Endothelial cell of umbilical vein (primary cell): ENCODE data around the gene TMEM266. TPM values are rescaled to one million over a fixed set of nuclear protein-coding genes. Genes with fewer than 3 reads are reported as not detected.

Experiments
- BruUV-seq: library from RNA; stranded (reverse); fragments of 400-500 nt; replicated peaks from 2 replicates; lab custom pipeline; 2021; lab: Mats Ljungman, UMichigan
- CTCF ChIA-PET: fragments of 300-600, 350-600 bp; sonication (Branson Sonifier 250); formaldehyde crosslinking; loops from one replicate; lab custom pipeline; 2021; ENCODE audit warnings: antibody characterized with exemption, inconsistent platforms; lab: Charles Lee
- POLR2A ChIA-PET: fragments of 300-600, 350-600 bp; sonication (Branson Sonifier 250); formaldehyde crosslinking; loops from one replicate; lab custom pipeline; 2021; ENCODE audit warnings: antibody characterized with exemption, inconsistent platforms; lab: Charles Lee
- DNase-seq: peaks from one replicate; pipeline ENCODE4 v3.0.0-alpha.2; 2011; ENCODE audit warnings: low read depth, low spot score
- FAIRE-seq: peaks from 2 replicates; lab custom pipeline; 2011; peaks lifted over from hg19 to GRCh38; lab: Jason Lieb, UNC
- H2AFZ ChIP-seq: 2 replicates; pipeline ENCODE4 v1.6.0; 2012; ENCODE audit warnings: low read depth, low read length, control low read depth, inconsistent platforms
- H3K27ac ChIP-seq: 2 replicates; pipeline ENCODE4 v1.5.1; 2011; ENCODE audit warnings: low read depth, mild to moderate bottlenecking, control low read depth, low read length, moderate library complexity; ENCODE audit not compliant: insufficient read depth
- H3K27me3 ChIP-seq, 2 experiments: 2 replicates each; pipeline versions ENCODE4 v1.6.0 to v1.6.1; 2011; ENCODE audit warnings: low read length in 2 of 2, mixed read lengths in 1 of 2; ENCODE audit not compliant: control insufficient read depth in 2 of 2, insufficient read depth in 2 of 2
- H3K36me3 ChIP-seq, 2 experiments: 2 replicates in 1 of 2; 3 replicates in 1 of 2; pipeline ENCODE4 v1.5.1; 2011; ENCODE audit warnings: low read length in 2 of 2, mild to moderate bottlenecking in 1 of 2, moderate library complexity in 1 of 2; ENCODE audit not compliant: control insufficient read depth in 2 of 2, insufficient read depth in 2 of 2; ENCODE audit errors: extremely low read depth in 1 of 2
- H3K4me1 ChIP-seq: 3 replicates; pipeline ENCODE4 v1.5.1; 2011; ENCODE audit warnings: mild to moderate bottlenecking, low read length; ENCODE audit not compliant: control insufficient read depth, insufficient read depth; ENCODE audit errors: extremely low read depth
- H3K4me2 ChIP-seq: 2 replicates; pipeline ENCODE4 v1.6.1; 2011; ENCODE audit warnings: low read length, control low read depth, mixed read lengths; ENCODE audit not compliant: insufficient read depth
- H3K4me3 ChIP-seq, 3 experiments: fragments of 200-600 bp in 1 of 3; sonication (generic), shearing (Covaris generic) in 1 of 3; replicated peaks in 1 of 3; 2 replicates each; pipeline ENCODE4 v1.5.1; 2011 to 2016; ENCODE audit warnings: control low read depth in 3 of 3, low read length in 3 of 3, mild to moderate bottlenecking in 2 of 3, inconsistent platforms in 1 of 3, low read depth in 1 of 3, moderate library complexity in 1 of 3; ENCODE audit not compliant: insufficient read depth in 1 of 3
- H3K79me2 ChIP-seq: 2 replicates; pipeline ENCODE4 v1.6.0; 2012; ENCODE audit warnings: low read length, inconsistent platforms; ENCODE audit not compliant: control insufficient read depth, insufficient read depth
- H3K9ac ChIP-seq: replicated peaks from 2 replicates; pipeline ENCODE3; 2011; ENCODE audit warnings: low read length, control low read depth; ENCODE audit not compliant: insufficient read depth; ENCODE audit errors: extremely low read depth
- H3K9me1 ChIP-seq: replicated peaks from 3 replicates; pipeline ENCODE4 v1.6.0; 2011; ENCODE audit warnings: mild to moderate bottlenecking, low read length; ENCODE audit not compliant: control insufficient read depth, insufficient read depth; ENCODE audit errors: extremely low read depth
- H3K9me3 ChIP-seq: replicated peaks from 2 replicates; pipeline ENCODE4 v1.5.1; 2012; ENCODE audit warnings: low read length, inconsistent platforms; ENCODE audit not compliant: control insufficient read depth, insufficient read depth
- H4K20me1 ChIP-seq: replicated peaks from 2 replicates; pipeline ENCODE3; 2011; ENCODE audit warnings: mild to moderate bottlenecking, low read length; ENCODE audit not compliant: control insufficient read depth, insufficient read depth; ENCODE audit errors: extremely low read depth
- EZH2 ChIP-seq: IDR thresholded peaks from 2 replicates; pipeline ENCODE4 v1.6.1; 2012; ENCODE audit warnings: borderline replicate concordance, low read depth, mild to moderate bottlenecking, moderate library complexity, low read length, inconsistent platforms; ENCODE audit not compliant: severe bottlenecking
- FOS ChIP-seq: IDR thresholded peaks from 2 replicates; pipeline ENCODE4 v1.6.1; 2011; ENCODE audit warnings: mild to moderate bottlenecking, low read length, moderate library complexity, borderline replicate concordance; ENCODE audit not compliant: insufficient read depth
- GATA2 ChIP-seq: IDR thresholded peaks from 2 replicates; pipeline ENCODE4 v1.7.0; 2011; ENCODE audit warnings: low read depth, mild to moderate bottlenecking, moderate library complexity, mixed read lengths, low read length; ENCODE audit not compliant: insufficient read length, insufficient read depth
- JUN ChIP-seq: IDR thresholded peaks from 2 replicates; pipeline ENCODE4 v1.6.1; 2011; ENCODE audit warnings: borderline replicate concordance, low read depth; ENCODE audit not compliant: insufficient read length, insufficient read depth
- MYC ChIP-seq: IDR thresholded peaks from one replicate; pipeline ENCODE4 v1.6.1; 2011; ENCODE audit warnings: mild to moderate bottlenecking, low read depth, low read length
- POLR2A ChIP-seq: IDR thresholded peaks from 2 replicates; pipeline ENCODE4 v1.6.1; 2012; ENCODE audit warnings: low read depth, mild to moderate bottlenecking, control low read depth, low read length
- POLR2AphosphoS5 ChIP-seq: IDR thresholded peaks from 2 replicates; pipeline ENCODE4 v1.6.1; 2012; ENCODE audit warnings: low read depth, mild to moderate bottlenecking, control low read depth, low read length, moderate library complexity; ENCODE audit not compliant: insufficient read depth
- dilution Hi-C: fragments of 300-500 bp; cut with MboI; formaldehyde crosslinking; loops from one replicate; pipeline ENCODE4 v1.15.0; 2019; ENCODE audit warnings: low sequenced_read_pairs; ENCODE audit not compliant: extremely low pct_ligation_motif_present
- intact Hi-C: fragments of 100-400 bp; cut with micrococcal nuclease; formaldehyde crosslinking; loops from one replicate; pipeline ENCODE4 v1.10.0; 2022
- polyA plus RNA-seq, 4 experiments: library from polyadenylated mRNA; depleted of rRNA in 3 of 4; stranded (reverse) in 3 of 4; unstranded in 1 of 4; fragments of >200 nt; gene quantifications; 2 replicates each; pipeline versions ENCODE4 v1.2.1 to v1.2.3, GENCODE V29; 2011 to 2012; ENCODE audit warnings: missing spikeins in 1 of 4
- total RNA-seq: library from RNA; stranded (reverse); gene quantifications from 2 replicates; pipeline ENCODE4 v1.2.3, GENCODE V29; 2021
- TF ChIP-seq, protein P1 (sequence below): IDR thresholded peaks from 2 replicates; pipeline ENCODE4 v1.6.1; 2011; ENCODE audit not compliant: insufficient read depth, insufficient read length
- TF ChIP-seq, protein P2 (sequence below), 2 donors: IDR thresholded peaks; 1 replicate in 1 of 2; 2 replicates in 1 of 2; pipeline ENCODE4 v1.5.1; 2011; ENCODE audit warnings: low read length in 2 of 2, mild to moderate bottlenecking in 2 of 2, moderate library complexity in 2 of 2, control low read depth in 1 of 2, inconsistent platforms in 1 of 2, low read depth in 1 of 2; ENCODE audit not compliant: insufficient read depth in 1 of 2; ENCODE audit errors: extremely low read depth in 1 of 2

TMEM266 gene
- total and polyA plus RNA-seq, 2 donors (not counting 3 experiments of a cell fraction or from before 2014, with no cell fraction given), result not detected

DNA sequence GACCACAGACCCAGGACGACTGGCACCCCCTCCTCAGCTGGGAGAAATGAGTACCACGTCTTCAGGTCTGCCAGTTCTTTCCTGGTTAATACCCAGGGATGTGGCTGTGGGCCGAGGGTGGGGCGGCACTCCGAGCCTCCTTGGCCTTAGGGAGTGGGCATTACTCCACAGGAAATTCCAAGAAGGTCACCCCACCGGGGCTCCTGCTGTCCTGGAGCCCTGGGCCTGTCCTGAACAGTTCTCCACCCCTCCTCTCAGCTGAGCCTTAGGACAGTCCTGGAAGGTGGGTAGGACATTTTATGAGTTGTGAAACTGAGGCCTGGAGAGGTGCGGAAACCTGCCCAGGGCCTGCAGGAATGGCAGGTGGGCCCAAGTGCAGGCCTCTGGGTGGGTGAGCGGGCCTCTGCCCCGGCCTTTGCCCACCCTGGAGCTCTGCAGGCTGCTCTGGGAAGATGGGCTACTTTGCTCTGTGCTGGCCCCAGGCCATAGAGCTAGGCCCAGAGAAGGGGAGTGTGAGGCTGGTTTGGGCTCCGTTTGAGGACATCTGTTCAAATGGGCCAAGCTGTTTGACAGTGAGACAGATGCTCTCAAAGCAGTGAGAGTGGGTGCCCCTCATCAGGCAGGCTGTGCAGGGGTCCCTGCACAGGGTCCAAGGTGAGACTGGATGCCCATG lies 103.1 kb downstream of the TMEM266 start:
- TF ChIP-seq, protein P1, sequence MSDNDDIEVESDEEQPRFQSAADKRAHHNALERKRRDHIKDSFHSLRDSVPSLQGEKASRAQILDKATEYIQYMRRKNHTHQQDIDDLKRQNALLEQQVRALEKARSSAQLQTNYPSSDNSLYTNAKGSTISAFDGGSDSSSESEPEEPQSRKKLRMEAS, result no peak
- TF ChIP-seq GATA2 (no peak), POLR2A (no peak), FOS (no peak), POLR2AphosphoS5 (no peak), JUN (no peak), EZH2 (no peak), MYC (no peak)
- TF ChIP-seq, protein P2, sequence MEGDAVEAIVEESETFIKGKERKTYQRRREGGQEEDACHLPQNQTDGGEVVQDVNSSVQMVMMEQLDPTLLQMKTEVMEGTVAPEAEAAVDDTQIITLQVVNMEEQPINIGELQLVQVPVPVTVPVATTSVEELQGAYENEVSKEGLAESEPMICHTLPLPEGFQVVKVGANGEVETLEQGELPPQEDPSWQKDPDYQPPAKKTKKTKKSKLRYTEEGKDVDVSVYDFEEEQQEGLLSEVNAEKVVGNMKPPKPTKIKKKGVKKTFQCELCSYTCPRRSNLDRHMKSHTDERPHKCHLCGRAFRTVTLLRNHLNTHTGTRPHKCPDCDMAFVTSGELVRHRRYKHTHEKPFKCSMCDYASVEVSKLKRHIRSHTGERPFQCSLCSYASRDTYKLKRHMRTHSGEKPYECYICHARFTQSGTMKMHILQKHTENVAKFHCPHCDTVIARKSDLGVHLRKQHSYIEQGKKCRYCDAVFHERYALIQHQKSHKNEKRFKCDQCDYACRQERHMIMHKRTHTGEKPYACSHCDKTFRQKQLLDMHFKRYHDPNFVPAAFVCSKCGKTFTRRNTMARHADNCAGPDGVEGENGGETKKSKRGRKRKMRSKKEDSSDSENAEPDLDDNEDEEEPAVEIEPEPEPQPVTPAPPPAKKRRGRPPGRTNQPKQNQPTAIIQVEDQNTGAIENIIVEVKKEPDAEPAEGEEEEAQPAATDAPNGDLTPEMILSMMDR (IDR thresholded peaks at IDR 0.05; ENCODE audit: extremely low read depth in 1 of 2, insufficient read depth in 1 of 2, low read depth in 1 of 2, low read length in 2 of 2), result no peak
- H3K4me2 ChIP-seq, result no peak overlapping the region
- H3K9ac ChIP-seq, result no peak overlapping the region
- H3K4me3 ChIP-seq, result no peak overlapping the region
- intact Hi-C loops, result no loop called here
- no peaks in the 10 kb centered on the region for H3K9me1 ChIP-seq
- no peak overlapping the region for H2AFZ ChIP-seq
- H3K27me3 ChIP-seq, result peaks cover 0 to 1% of the 10 kb centered on the region in 2 experiments
- CTCF ChIA-PET, result interaction anchor here (0.8 to 2.6 kb wide), 2 partner anchors 13 to 16 kb away, joined by 3 to 12 read pairs; no protein-coding TSS in a partner anchor
- H3K9me3 ChIP-seq, result no peaks in the 10 kb centered on the region
- no peaks in the 10 kb centered on the region for H3K36me3 ChIP-seq
- BruUV-seq, result no TSS peak
- H4K20me1 ChIP-seq, result no peaks in the 10 kb centered on the region
- FAIRE-seq, result no peak
- dilution Hi-C loops, result no loop called here
- no peak overlapping the region for H3K27ac ChIP-seq
- POLR2A ChIA-PET, result no interaction called here
- H3K4me1 ChIP-seq, result no peaks in the 10 kb centered on the region
- no peak for DNase-seq
- no peaks in the 10 kb centered on the region for H3K79me2 ChIP-seq
